ENCODE results near the gene TOR1AIP2.
"Not testable (repeated sequence)": the region's sequence is repeated elsewhere in the genome, so short reads cannot be mapped to it uniquely, and the experiment has no call there.

The TOR1AIP2 gene

DNA sequence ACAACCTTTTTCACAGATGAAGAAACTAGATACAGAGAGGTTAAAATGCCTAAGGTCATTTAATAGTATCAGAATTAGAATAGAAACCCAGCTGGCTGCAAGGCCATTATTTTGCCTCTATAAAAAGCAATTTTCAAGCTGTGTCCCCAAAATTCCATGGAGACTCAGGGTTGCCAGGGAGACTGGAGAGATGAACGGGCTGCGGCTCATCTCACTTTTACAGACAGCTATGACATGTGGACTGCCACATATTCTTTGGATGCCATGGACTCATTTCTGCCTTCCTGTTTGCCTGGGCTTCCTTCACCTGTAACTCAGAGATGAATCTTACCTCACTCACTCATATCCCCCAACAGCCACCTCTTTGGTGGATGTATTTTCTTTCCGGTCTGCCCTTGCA lies 17.0 kb downstream of the TOR1AIP2 start:
- H3K79me2 ChIP-seq, result peaks cover 2% of the 10 kb centered on the region
- no peak overlapping the region for H3K4me3 ChIP-seq (ENCODE audit: low read depth, low read length)
- no peaks in the 10 kb centered on the region for H3K9me3 ChIP-seq (ENCODE audit: control insufficient read depth, low read length)
- H3K27ac ChIP-seq, result no peak overlapping the region
- no peak overlapping the region for H2AFZ ChIP-seq
- no peaks in the 10 kb centered on the region for H3K27me3 ChIP-seq (ENCODE audit: control insufficient read depth, insufficient read depth, low read length)
- H3K9ac ChIP-seq, result no peak overlapping the region
- H3K4me2 ChIP-seq (ENCODE audit: low read length), result no peak overlapping the region
- no peaks in the 10 kb centered on the region for H3K4me1 ChIP-seq
- no peaks in the 10 kb centered on the region for H3K36me3 ChIP-seq (ENCODE audit: control insufficient read depth, insufficient read depth, low read length)
- TF ChIP-seq, protein P1, sequence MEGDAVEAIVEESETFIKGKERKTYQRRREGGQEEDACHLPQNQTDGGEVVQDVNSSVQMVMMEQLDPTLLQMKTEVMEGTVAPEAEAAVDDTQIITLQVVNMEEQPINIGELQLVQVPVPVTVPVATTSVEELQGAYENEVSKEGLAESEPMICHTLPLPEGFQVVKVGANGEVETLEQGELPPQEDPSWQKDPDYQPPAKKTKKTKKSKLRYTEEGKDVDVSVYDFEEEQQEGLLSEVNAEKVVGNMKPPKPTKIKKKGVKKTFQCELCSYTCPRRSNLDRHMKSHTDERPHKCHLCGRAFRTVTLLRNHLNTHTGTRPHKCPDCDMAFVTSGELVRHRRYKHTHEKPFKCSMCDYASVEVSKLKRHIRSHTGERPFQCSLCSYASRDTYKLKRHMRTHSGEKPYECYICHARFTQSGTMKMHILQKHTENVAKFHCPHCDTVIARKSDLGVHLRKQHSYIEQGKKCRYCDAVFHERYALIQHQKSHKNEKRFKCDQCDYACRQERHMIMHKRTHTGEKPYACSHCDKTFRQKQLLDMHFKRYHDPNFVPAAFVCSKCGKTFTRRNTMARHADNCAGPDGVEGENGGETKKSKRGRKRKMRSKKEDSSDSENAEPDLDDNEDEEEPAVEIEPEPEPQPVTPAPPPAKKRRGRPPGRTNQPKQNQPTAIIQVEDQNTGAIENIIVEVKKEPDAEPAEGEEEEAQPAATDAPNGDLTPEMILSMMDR (IDR thresholded peaks at IDR 0.05), result no peak

DNA sequence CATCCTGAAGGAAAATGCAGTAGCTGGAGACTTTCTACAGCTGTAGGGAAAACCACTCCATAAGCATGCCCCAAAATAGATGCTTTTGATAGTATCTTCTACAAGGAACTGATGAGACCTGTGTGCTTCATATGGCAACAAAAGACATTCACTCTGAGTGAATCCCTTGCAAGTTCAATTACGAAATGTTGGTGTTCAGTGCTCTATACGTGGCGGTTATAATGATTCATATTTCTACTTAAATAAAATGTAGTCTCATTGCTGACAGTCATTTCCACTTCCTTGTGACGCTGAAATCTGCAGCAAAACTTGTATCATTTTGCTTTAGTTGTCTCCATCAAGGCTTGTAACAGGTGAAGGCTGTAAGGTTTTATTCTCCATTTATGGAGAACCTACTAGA lies 20.6 kb downstream of the TOR1AIP2 start:
- H3K9ac ChIP-seq, result no peak overlapping the region

DNA sequence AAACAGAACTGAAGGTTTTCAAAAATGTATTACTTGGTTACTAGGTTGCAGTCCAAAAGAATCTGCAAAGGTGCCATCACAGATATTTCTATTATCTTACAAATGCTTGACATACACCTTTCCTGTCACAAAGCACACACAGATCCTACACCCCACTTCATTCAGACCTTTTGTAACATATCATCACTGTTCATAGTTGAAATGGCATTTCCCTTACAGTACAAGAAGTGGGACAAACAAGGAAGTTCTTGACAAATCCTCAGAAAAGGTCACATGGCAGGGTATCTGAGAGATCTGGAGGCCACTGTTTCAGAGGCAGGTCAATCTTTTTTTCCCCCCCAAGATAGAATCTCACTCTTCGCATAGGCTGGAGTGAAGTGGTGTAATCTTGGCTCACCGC lies 21.3 kb downstream of the TOR1AIP2 start:
- Histone ChIP-seq H3K79me2 (peaks cover 2% of the 10 kb centered on the region), H3K27ac (no peak overlapping the region), H3K27me3 (ENCODE audit: control insufficient read depth, insufficient read depth, low read length) (no peaks in the 10 kb centered on the region), H3K4me2 (ENCODE audit: low read length) (no peak overlapping the region), H3K9ac (no peak overlapping the region), H3K36me3 (ENCODE audit: control insufficient read depth, insufficient read depth, low read length) (no peaks in the 10 kb centered on the region), H3K9me3 (ENCODE audit: control insufficient read depth, low read length) (no peaks in the 10 kb centered on the region), H2AFZ (no peak overlapping the region), H3K4me3 (ENCODE audit: low read depth, low read length) (no peak overlapping the region), H3K4me1 (no peaks in the 10 kb centered on the region)
- TF ChIP-seq, protein P1 (IDR thresholded peaks at IDR 0.05), result no peak

More for the DNA sequence above, 20.6 kb downstream of the TOR1AIP2 start:
- H3K36me3 ChIP-seq (ENCODE audit: control insufficient read depth, insufficient read depth, low read length), result no peaks in the 10 kb centered on the region
- peaks cover 2% of the 10 kb centered on the region for H3K79me2 ChIP-seq
- H3K27ac ChIP-seq, result no peak overlapping the region
- H2AFZ ChIP-seq, result no peak overlapping the region
- TF ChIP-seq, protein P1 (IDR thresholded peaks at IDR 0.05), result no peak
- no peaks in the 10 kb centered on the region for H3K27me3 ChIP-seq (ENCODE audit: control insufficient read depth, insufficient read depth, low read length)
- H3K4me2 ChIP-seq (ENCODE audit: low read length), result no peak overlapping the region
- no peaks in the 10 kb centered on the region for H3K9me3 ChIP-seq (ENCODE audit: control insufficient read depth, low read length)
- no peak overlapping the region for H3K4me3 ChIP-seq (ENCODE audit: low read depth, low read length)
- H3K4me1 ChIP-seq, result no peaks in the 10 kb centered on the region

DNA sequence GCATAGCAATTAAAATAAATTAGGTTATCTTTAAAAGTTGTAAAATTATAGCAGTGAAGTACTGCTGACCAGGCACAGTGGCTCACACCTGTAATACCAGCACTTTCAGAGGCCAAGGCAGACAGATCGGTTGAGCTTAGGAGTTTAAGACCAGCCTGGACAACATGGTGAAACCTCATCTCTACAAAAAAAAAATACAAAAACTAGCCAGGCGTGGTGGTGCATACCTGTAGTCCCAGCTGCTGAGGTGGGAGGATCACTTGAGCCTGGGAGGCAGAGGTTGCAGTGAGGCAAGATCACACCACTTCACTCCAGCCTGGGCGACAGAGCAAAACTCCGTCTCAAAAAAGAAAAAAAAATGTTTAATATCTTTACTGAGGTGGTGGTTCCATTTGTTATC lies 21.8 kb downstream of the TOR1AIP2 start:
- not testable (repeated sequence) for H3K4me2 ChIP-seq (ENCODE audit: low read length); H2AFZ ChIP-seq; H3K27ac ChIP-seq; H3K4me1 ChIP-seq; H3K79me2 ChIP-seq; H3K27me3 ChIP-seq (ENCODE audit: control insufficient read depth, insufficient read depth, low read length); H3K36me3 ChIP-seq (ENCODE audit: control insufficient read depth, insufficient read depth, low read length); H3K4me3 ChIP-seq (ENCODE audit: low read depth, low read length); H3K9me3 ChIP-seq (ENCODE audit: control insufficient read depth, low read length); H3K9ac ChIP-seq

DNA sequence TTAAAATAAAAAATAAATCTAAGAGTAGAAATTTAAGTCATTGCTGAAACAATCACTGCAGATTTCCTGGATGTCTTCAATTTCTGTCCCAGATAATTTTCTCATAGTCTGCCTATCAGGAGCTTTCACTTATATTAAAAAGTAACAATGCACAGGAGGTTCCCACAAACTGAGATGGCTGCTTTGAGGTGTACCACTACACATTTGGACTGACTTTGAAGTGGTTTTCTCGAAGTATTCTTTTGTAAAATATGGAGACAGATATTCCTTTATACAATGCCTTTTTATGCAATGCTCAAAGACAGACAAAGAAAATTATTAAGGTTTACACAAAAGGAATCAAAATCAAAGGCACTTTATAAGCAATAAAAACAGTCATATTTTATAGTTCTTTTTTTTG lies 24.5 kb downstream of the TOR1AIP2 start:
- Histone ChIP-seq H3K36me3 (ENCODE audit: control insufficient read depth, insufficient read depth, low read length) (no peaks in the 10 kb centered on the region), H3K4me3 (ENCODE audit: low read depth, low read length) (no peak overlapping the region), H3K4me2 (ENCODE audit: low read length) (no peak overlapping the region), H3K4me1 (no peaks in the 10 kb centered on the region), H2AFZ (no peak overlapping the region), H3K9ac (no peak overlapping the region), H3K27ac (no peak overlapping the region), H3K9me3 (ENCODE audit: control insufficient read depth, low read length) (no peaks in the 10 kb centered on the region), H3K79me2 (no peaks in the 10 kb centered on the region), H3K27me3 (ENCODE audit: control insufficient read depth, insufficient read depth, low read length) (no peaks in the 10 kb centered on the region)
- TF ChIP-seq, protein P1 (IDR thresholded peaks at IDR 0.05), result no peak

All from parathyroid adenoma (tissue), 2 donors.